Activated CD8-positive, alpha-beta memory T cell treated with anti-CD3 and anti-CD28 coated beads, Interleukin-2, amount 50 U/mL, for 1 hour (primary cell): ENCODE measurements around the gene SHLD2.
"Not testable (repeated sequence)": the region's sequence is repeated elsewhere in the genome, so short reads cannot be mapped to it uniquely, and the experiment has no call there.

Experiments
- DNase-seq: peaks from one replicate; pipeline ENCODE4 v3.0.0-alpha.2; 2020; ENCODE audit errors: extremely low read depth

Gene SHLD2

DNA sequence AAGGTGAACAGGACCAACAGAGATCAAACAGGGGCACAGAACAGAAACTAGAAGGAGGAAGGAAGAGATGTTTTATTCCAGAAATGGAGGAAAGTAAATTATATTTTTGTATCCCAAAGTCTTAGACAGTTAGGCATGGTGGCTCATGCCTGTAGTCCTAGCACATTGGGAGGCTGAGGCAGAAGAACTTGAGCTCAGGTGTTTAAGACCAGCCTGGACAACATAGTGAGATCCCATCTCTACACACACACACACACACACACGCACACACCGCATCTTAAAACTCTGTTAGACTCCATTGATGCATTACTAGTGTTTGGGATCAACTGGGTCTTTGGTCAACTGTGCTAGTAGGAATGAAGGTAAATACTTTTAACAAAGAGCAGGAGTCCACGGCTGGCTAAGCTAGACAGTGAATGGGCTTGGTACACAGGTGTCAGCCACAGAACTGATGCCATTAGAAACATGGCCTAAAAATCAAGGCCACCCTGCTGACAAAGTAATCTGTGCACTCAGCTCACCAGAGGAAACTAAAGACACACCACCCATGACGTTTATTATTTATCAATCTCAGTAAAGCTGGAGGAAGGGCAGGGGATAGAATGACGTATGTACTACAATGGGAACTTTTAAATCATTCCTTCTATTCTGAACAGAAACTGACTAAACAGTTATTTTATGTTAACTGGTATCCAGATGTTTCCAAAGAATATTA is 11.3 kb upstream of the SHLD2 start:
- not testable (repeated sequence) for DNase-seq

GRCh38 chr10:87084291-87084782 is 10.7 kb upstream of the SHLD2 start:
- not testable (repeated sequence) for DNase-seq

GRCh38 chr10:87085537-87085936 is 9.5 kb upstream of the SHLD2 start:
- no peak for DNase-seq

DNA sequence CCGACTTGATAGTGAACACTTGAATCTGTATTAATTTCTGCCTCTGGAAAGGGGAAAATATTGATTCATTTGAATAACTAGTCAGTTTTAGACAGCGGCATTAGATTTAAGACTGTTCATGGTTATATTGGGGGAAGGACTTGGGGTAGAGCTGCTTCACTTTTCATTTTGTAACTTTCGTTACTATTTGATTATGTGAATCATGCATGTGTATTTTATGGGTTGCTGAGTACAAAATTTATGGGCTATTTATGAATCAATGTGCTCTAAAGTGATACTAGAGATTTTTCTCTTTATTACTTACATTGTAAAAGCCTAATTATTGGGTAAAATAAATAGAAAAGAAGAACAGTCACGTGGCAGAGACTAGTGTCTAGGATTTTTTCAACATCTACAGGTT is 5.3 kb upstream of the SHLD2 start:
- no peak for DNase-seq

DNA sequence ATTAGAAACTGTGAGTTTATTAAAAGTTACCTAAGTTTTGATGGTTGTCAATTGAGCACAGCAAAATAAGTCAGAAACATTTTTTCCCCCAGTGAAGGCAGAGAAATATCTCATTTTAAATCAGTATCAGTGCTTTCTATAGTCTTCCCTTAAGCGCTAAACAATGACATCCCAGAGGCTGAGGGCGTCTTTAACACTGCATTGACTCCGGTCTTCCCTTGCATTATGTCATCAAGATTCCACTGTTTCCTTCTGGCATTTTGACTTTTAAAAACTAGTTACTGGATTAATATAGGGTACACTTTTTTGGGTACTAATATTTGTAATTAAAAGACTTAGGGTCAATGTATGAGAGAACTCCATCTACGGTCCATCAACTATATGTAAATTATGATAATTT is 4.2 kb upstream of the SHLD2 start:
- DNase-seq = no peak

- DNase-seq = no peak
Measured at GRCh38 chr10:87092376-87092860, 2.6 kb upstream of the SHLD2 start.

- no peak for DNase-seq
Measured at GRCh38 chr10:87092861-87093631, 2.0 kb upstream of the SHLD2 start.

DNA sequence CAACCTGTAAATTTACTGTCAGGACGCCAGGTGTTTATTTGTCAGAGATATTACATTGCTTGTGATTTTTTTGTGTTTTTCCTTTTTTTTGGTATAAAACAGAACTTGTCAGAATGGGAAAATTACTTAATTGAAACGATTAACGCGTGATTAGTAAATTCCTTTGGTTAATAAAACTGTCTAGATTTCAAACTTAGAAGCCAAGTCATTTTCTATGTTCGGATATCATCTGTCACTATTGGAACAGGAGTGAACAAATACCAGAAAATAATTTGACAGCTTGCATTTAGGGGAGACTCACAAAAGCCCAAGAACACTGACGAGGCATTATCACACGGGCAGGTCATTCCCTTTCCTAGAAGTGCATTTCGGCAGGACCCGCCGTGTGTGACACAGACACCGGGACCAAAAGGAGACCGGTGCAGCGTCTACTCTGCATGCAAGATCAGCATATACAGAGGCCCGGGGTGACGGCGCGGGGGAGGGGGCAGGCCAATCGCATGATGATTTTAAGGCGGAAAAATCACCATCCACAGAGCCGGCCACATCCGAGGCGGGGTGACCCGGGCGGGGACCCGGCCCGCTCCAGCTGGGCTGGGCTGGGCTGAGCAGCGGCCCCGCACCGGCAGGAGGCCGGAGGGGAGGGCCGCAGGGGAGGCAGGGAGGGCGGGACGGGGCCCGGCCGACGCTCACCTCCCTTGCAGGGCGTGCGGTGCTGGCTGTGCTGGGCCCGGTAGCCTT is 1.2 kb upstream of the SHLD2 start:
- DNase-seq = no peak

DNA sequence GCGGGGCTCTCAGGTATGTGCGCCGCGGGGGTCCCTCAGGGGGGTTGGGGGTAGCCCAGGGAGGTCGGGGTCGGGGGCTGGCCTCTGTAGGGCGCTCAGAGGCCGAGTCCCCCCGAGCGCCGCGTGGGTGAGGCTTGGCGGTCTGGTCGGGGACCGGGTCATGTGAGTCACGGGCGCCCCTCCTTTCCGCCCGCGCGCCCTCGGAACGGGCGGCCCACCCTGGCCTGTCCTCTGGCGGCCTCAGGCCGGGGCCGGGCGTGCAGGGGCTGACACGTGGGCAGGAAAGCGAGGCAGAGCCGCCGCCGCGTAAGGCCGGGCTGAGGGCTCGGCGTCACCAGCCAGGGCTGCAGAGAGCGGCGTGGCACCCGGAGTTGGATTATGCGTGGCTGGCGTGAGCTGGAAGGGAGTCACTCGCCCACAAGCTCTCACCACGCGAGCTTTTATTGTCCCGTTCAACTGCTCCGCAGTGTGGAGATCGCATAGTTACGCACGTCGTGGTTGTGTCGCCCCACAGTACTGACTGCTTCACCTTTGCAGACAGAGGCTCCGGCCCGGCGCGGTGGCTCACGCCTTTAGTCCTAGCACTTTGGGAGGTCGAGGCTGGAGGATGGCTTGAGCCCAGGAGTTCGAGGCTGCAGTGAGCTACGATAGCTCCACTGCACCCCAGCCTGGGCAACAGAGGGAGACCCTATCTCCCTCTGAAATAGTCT is 385 bp downstream of the SHLD2 start:
- peak; percentile 55 for DNase-seq

DNA sequence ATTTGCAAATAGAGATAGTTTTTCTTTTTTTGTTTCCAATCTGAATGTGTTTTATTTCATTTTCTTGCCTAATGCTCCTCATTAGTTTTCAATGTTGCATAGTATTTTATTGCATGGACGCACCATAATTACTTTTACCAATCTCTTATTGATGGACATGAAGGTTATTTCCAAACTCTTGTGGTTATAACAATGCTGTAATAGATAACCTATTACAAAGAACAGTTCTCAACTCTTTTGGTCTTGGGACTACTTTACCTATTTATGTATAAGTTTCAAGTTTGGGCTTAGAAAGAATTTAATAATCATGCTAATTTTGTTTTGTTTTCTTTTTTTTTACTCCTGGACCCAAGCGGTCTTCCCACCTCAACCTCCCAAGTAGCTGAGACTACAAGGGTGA is 7.0 kb downstream of the SHLD2 start:
- no peak for DNase-seq

DNA sequence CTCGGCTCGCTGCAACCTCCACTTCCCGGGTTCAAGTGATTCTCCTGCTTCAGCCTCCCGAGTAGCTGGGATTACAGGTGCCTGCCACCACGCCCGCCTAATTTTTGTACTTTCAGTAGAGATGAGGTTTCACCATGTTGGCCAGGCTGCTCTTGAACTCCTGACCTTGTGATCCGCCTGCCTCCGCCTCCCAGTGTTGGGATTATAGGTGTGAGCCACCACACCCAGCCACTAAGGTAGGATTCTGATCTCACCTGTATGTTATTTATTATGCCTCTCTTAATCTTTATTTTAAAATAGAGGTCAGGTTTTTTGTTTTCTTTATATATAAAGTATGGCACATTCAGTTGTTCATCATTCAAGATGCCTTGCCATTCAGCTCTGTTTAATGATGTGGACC is 9.7 kb downstream of the SHLD2 start:
- not testable (repeated sequence) for DNase-seq

GRCh38 chr10:87105446-87106124 is 10.6 kb downstream of the SHLD2 start:
- no peak for DNase-seq

GRCh38 chr10:87118122-87118521 is 23.1 kb downstream of the SHLD2 start:
- not testable (repeated sequence) for DNase-seq

GRCh38 chr10:87119029-87119428 is 24.0 kb downstream of the SHLD2 start:
- DNase-seq = not testable (repeated sequence)

GRCh38 chr10:87123351-87123750 is 28.3 kb downstream of the SHLD2 start:
- DNase-seq = not testable (repeated sequence)

- DNase-seq = not testable (repeated sequence)
Measured at GRCh38 chr10:87127048-87127447, 32.0 kb downstream of the SHLD2 start.

DNA sequence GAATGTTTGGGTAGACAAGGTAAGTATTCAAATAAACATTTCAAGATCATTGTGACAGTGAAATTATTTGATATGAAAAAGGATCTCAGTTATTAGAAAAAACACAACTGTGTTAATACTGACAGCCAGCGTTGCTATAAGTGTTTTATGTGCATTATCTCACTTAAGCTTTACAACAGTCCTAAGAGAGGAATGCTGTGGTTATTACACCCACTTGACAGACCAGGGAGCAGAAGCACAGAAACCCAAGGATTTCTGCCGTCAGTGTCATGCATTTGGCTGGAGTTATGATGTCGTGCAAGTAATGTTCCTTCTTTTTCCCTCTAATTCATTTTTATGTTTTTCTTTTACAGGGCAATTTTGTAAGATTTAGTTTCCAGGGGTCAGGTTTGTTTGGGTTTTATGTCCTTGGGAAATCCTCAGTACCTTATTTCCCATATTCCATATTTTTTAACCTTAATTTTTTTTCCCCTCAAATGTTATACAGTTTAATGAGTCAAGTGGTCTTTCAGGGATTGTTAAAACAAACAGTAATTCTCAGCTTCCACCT is 32.7 kb downstream of the SHLD2 start:
- not testable (repeated sequence) for DNase-seq

DNA sequence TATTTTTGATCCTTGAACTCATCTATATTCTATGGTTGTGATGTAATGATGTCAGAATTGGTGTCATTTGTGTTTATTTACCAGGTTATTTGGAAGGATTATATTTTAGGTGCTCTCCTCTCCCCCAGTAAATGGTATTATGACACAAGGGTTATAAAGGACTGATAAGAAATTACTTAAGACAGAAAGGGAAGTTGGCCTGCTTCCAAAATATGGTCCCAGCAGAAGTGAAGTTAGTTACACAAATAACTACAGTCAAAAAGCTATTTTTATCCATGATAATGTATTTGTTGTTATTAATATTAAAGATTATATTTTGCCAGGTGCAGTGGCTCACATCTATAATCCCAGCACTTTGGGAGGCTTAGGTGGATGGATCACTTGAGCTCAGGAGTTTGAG is 37.2 kb downstream of the SHLD2 start:
- DNase-seq = not testable (repeated sequence)

GRCh38 chr10:87133936-87134335 is 38.9 kb downstream of the SHLD2 start:
- DNase-seq = not testable (repeated sequence)

DNA sequence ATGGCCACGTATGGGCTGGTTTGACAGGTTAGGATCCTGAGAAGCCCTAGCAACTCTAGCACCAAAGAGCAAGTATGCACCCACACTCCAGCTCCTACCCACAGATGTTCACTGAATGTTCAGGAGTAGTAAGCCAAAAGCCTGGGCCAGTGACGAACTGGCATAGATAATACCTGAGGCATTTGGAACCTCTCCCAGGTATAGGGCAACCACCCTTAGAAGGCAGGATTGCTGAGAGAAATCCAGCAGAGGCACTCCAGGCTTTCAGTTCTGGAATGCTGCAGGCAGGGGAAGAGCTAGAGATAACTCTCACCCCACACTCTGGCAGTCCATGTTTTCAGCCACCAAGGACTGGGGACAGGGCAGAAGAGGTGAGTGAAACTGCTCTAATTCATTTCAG is 39.4 kb downstream of the SHLD2 start:
- DNase-seq = not testable (repeated sequence)

DNA sequence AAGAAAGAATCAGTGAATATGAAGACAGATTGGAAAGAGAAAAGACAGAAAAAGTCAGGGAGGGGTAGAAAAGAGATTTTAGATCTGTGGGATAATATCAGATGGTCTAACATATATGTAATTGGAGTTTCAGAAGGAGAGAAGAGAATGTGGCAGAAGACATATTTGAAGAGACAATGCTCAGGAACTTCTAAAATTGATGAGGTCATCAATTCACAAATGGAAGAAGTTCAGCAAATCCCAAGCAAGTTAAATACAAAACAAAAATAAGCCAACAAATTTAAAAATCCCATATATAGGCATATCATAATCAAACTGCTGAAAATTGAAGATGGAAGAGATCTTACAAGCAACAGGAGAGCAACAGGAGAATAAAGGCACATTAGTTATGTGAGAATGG is 42.5 kb downstream of the SHLD2 start:
- DNase-seq = not testable (repeated sequence)
